Coronary artery (tissue), 2 donors: ENCODE measurements around the gene BMAL1.
A peak's percentile ranks its signal among the peaks of the same experiment; 100 is the strongest.

Experiments used
- DNase-seq: peaks from one replicate; pipeline ENCODE4 v3.0.0-alpha.2; 2017; ENCODE audit warnings: low spot score
- H3K27ac ChIP-seq, 2 donors: fragments of 200-600 bp; sonication (generic); one replicate each; pipeline ENCODE4 v1.5.1; 2016 to 2019
- H3K4me3 ChIP-seq: fragments of 200-600 bp; sonication (generic); 2 replicates; pipeline ENCODE4 v1.5.1; 2016; ENCODE audit warnings: mild to moderate bottlenecking, moderate library complexity
- TF ChIP-seq, protein P1 (sequence below): fragments of 200-600 bp; sonication (generic); IDR thresholded peaks from one replicate; pipeline ENCODE4 v1.5.1; 2019; ENCODE audit warnings: antibody characterized with exemption

The BMAL1 gene

DNA sequence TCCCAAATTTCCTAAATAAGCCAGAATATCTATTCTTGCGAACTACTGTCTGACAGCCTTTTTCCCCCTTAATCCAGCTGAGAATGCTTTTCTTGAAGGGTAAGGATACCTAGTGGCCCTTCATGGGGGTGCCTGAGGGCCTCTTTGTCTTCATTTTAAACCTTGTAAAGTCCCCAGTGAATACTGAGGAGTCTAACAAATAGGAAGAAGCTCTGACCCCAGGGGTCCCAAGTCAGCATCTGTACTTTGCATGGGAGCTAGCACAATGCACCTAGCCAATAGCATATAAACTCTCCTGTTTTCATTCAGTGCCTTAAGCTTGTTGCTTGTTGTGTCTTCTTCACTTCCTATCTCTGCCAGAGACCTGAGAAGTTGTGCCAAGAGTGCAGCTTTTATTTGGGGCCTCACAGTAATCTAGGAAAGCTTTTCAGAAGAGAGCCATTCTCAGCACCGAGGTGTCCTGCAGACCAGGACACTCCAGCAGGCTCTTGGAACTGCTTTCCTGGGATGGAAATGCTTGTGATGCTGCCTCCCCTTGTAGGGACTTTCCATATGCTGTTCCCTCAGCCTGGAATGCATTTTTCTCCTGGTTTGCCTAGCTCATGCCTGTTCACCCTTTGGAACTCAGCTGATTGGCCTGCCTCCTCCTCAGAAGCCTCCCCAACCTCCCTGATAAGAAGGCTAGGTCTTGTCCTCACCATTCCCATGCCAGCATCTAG lies 37.2 kb downstream of the BMAL1 start:
- TF ChIP-seq, protein P1, sequence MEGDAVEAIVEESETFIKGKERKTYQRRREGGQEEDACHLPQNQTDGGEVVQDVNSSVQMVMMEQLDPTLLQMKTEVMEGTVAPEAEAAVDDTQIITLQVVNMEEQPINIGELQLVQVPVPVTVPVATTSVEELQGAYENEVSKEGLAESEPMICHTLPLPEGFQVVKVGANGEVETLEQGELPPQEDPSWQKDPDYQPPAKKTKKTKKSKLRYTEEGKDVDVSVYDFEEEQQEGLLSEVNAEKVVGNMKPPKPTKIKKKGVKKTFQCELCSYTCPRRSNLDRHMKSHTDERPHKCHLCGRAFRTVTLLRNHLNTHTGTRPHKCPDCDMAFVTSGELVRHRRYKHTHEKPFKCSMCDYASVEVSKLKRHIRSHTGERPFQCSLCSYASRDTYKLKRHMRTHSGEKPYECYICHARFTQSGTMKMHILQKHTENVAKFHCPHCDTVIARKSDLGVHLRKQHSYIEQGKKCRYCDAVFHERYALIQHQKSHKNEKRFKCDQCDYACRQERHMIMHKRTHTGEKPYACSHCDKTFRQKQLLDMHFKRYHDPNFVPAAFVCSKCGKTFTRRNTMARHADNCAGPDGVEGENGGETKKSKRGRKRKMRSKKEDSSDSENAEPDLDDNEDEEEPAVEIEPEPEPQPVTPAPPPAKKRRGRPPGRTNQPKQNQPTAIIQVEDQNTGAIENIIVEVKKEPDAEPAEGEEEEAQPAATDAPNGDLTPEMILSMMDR, result no peak
- DNase-seq, result no peak
- no peak overlapping the region for H3K27ac ChIP-seq
- no peak overlapping the region for H3K4me3 ChIP-seq

GRCh38 chr11:13315517-13316432 lies 38.2 kb downstream of the BMAL1 start:
- DNase-seq, result no peak
- TF ChIP-seq, protein P1, result no peak
- peak overlapping the region; percentile 55 to 76 for H3K27ac ChIP-seq
- no peak overlapping the region for H3K4me3 ChIP-seq

DNA sequence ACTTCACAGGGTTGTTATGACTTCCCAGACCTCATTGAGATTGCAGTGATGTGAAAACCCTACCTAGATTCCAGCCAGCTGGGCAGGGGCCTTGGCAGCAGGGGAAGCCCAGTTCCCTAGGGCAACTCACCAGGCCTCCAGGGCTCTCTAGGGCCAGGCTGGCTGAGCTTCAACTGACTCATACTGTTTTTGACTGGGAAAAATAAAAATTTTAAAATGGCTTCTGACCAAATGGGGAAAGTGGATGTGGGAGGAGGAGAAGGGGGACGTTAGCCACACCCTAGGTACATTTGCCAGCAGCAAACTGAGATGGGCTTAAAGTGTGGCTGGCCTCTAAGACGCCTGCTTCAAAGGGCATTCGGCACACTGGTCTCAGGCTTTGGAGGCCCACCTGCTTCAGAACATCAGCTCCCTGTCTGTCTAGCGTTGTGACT lies 39.0 kb downstream of the BMAL1 start:
- H3K4me3 ChIP-seq, result peak overlapping the region; percentile 22
- TF ChIP-seq, protein P1, result no peak
- peak; percentile 82 for DNase-seq
- peak overlapping the region; percentile 55 to 76 for H3K27ac ChIP-seq

GRCh38 chr11:13317293-13318080 lies 39.9 kb downstream of the BMAL1 start:
- H3K4me3 ChIP-seq, result no peak overlapping the region
- H3K27ac ChIP-seq, result peak overlapping the region; percentile 6 to 55
- DNase-seq, result no peak
- TF ChIP-seq, protein P1, result no peak

DNA sequence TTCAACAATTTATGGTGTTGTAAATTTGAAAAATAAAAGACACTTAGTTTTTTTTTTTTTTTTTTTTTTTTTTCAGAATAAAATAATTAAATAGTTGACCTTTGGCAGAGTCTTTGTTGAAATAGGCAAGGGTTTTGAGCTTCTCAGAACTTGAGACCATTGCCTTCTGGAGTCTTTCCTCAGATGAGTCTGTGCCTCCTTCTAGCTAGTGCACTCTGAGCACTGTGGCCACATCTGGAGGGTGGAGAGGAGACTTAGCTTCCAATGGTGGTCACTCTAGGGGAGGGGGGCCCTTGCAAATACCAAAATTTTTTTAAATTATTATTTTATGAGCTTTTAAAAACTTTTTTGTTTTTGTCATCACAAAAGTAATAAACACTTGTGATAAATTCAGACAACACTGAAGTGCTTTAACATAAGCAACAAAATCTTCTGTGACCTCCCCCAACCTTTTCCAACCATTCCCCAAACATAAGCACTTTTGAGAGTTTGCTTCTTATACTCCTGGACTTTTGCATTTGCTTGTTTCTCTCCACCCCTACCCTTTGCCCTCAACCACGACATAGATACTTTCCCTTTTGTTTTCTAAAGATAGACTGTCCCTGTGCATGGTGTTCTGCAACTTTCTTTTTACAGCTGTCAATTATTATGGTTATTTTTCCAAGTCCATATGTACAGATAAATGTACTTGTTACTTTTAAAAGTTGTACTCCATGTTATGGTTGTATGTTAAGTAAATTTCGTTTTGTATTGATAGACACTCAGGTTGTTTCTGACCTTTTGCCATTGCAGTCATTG lies 41.1 kb downstream of the BMAL1 start:
- no peak overlapping the region for H3K27ac ChIP-seq
- no peak for DNase-seq
- TF ChIP-seq, protein P1, result no peak
- H3K4me3 ChIP-seq, result no peak overlapping the region

- DNase-seq, result no peak
- Histone ChIP-seq H3K27ac (no peak overlapping the region), H3K4me3 (no peak overlapping the region)
- TF ChIP-seq, protein P1, result no peak
Observed at GRCh38 chr11:13320688-13321087, 43.1 kb downstream of the BMAL1 start.
